ENCODE measurements around the gene CFAP100.

CFAP100 gene

GRCh38 chr3:126442094-126442855 lies 47.6 kb downstream of the CFAP100 start:
- no peaks in the 10 kb centered on the region for H3K79me2 ChIP-seq (ENCODE audit: low read length)
- TF ChIP-seq EZH2phosphoT487 (IDR thresholded peaks at IDR 0.05; ENCODE audit: low read depth) = no peak
- TF ChIP-seq, protein P1, sequence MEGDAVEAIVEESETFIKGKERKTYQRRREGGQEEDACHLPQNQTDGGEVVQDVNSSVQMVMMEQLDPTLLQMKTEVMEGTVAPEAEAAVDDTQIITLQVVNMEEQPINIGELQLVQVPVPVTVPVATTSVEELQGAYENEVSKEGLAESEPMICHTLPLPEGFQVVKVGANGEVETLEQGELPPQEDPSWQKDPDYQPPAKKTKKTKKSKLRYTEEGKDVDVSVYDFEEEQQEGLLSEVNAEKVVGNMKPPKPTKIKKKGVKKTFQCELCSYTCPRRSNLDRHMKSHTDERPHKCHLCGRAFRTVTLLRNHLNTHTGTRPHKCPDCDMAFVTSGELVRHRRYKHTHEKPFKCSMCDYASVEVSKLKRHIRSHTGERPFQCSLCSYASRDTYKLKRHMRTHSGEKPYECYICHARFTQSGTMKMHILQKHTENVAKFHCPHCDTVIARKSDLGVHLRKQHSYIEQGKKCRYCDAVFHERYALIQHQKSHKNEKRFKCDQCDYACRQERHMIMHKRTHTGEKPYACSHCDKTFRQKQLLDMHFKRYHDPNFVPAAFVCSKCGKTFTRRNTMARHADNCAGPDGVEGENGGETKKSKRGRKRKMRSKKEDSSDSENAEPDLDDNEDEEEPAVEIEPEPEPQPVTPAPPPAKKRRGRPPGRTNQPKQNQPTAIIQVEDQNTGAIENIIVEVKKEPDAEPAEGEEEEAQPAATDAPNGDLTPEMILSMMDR (IDR thresholded peaks at IDR 0.05; ENCODE audit: low read depth, low read length) = no peak
- no peak overlapping the region for H3K9ac ChIP-seq (ENCODE audit: low read length)
- no peaks in the 10 kb centered on the region for H4K20me1 ChIP-seq (ENCODE audit: insufficient read depth, low read length)
- H3K27ac ChIP-seq (ENCODE audit: low read length) = no peak overlapping the region
- no peaks in the 10 kb centered on the region for H3K36me3 ChIP-seq (replicated peaks; ENCODE audit: low read depth, low read length)
- no peak overlapping the region for H3K4me3 ChIP-seq (ENCODE audit: low read length)
- no peaks in the 10 kb centered on the region for H3K9me3 ChIP-seq (ENCODE audit: insufficient read depth, low read length)
- H3K4me1 ChIP-seq (ENCODE audit: low read length) = no peaks in the 10 kb centered on the region
- H3K27me3 ChIP-seq (ENCODE audit: low read depth, low read length) = no peaks in the 10 kb centered on the region
- H2AFZ ChIP-seq (ENCODE audit: low read depth, low read length) = no peak overlapping the region
- H3K4me2 ChIP-seq (ENCODE audit: low read length) = no peak overlapping the region

GRCh38 chr3:126442856-126443242 lies 48.1 kb downstream of the CFAP100 start:
- Histone ChIP-seq H4K20me1 (ENCODE audit: insufficient read depth, low read length) (no peaks in the 10 kb centered on the region), H3K27ac (ENCODE audit: low read length) (no peak overlapping the region), H3K4me2 (ENCODE audit: low read length) (no peak overlapping the region), H3K9ac (ENCODE audit: low read length) (no peak overlapping the region), H3K4me3 (ENCODE audit: low read length) (no peak overlapping the region), H3K79me2 (ENCODE audit: low read length) (no peaks in the 10 kb centered on the region), H3K27me3 (ENCODE audit: low read depth, low read length) (no peaks in the 10 kb centered on the region), H2AFZ (ENCODE audit: low read depth, low read length) (no peak overlapping the region), H3K4me1 (ENCODE audit: low read length) (no peaks in the 10 kb centered on the region), H3K9me3 (ENCODE audit: insufficient read depth, low read length) (no peaks in the 10 kb centered on the region), H3K36me3 (replicated peaks; ENCODE audit: low read depth, low read length) (no peaks in the 10 kb centered on the region)
- TF ChIP-seq EZH2phosphoT487 (IDR thresholded peaks at IDR 0.05; ENCODE audit: low read depth) = no peak
- TF ChIP-seq, protein P1 (IDR thresholded peaks at IDR 0.05; ENCODE audit: low read depth, low read length) = no peak

GRCh38 chr3:126445506-126445905 lies 50.8 kb downstream of the CFAP100 start:
- Histone ChIP-seq H3K27me3 (ENCODE audit: low read depth, low read length) (no peaks in the 10 kb centered on the region), H3K9ac (ENCODE audit: low read length) (no peak overlapping the region), H4K20me1 (ENCODE audit: insufficient read depth, low read length) (no peaks in the 10 kb centered on the region)

DNA sequence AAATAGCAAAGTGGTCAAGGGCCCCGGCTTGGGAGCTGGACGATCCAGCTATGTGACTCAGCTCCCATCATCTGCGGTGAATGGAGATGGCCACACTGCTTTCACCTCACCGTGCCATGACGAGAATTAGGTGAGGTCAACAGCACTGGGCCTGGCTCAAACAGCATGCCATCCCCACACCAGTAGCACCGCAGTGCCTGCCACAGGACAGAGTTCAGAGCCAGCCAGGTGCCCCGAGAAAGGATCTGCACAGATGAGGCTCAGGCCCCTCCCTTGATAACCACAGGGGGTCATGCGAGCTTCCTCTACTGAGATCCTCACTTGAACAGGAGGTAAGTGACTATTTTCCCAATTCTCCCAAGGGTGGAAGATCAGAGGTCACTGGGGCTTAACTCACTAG lies 51.6 kb downstream of the CFAP100 start:
- Histone ChIP-seq H3K9ac (ENCODE audit: low read length) (no peak overlapping the region), H3K36me3 (replicated peaks; ENCODE audit: low read depth, low read length) (peaks cover 8% of the 10 kb centered on the region), H3K27me3 (ENCODE audit: low read depth, low read length) (no peaks in the 10 kb centered on the region), H3K4me1 (ENCODE audit: low read length) (no peaks in the 10 kb centered on the region), H3K27ac (ENCODE audit: low read length) (no peak overlapping the region), H3K79me2 (ENCODE audit: low read length) (no peaks in the 10 kb centered on the region), H3K4me3 (ENCODE audit: low read length) (no peak overlapping the region), H3K9me3 (ENCODE audit: insufficient read depth, low read length) (no peaks in the 10 kb centered on the region), H4K20me1 (ENCODE audit: insufficient read depth, low read length) (no peaks in the 10 kb centered on the region), H2AFZ (ENCODE audit: low read depth, low read length) (no peak overlapping the region), H3K4me2 (ENCODE audit: low read length) (no peak overlapping the region)
- TF ChIP-seq, protein P1 (IDR thresholded peaks at IDR 0.05; ENCODE audit: low read depth, low read length) = no peak
- no peak for TF ChIP-seq EZH2phosphoT487 (IDR thresholded peaks at IDR 0.05; ENCODE audit: low read depth)

More at GRCh38 chr3:126445506-126445905, 50.8 kb downstream of the CFAP100 start:
- Histone ChIP-seq H3K79me2 (ENCODE audit: low read length) (no peaks in the 10 kb centered on the region), H2AFZ (ENCODE audit: low read depth, low read length) (no peak overlapping the region), H3K4me2 (ENCODE audit: low read length) (no peak overlapping the region), H3K4me1 (ENCODE audit: low read length) (no peaks in the 10 kb centered on the region), H3K9me3 (ENCODE audit: insufficient read depth, low read length) (no peaks in the 10 kb centered on the region), H3K4me3 (ENCODE audit: low read length) (no peak overlapping the region), H3K36me3 (replicated peaks; ENCODE audit: low read depth, low read length) (peaks cover 2% of the 10 kb centered on the region), H3K27ac (ENCODE audit: low read length) (no peak overlapping the region)
- TF ChIP-seq EZH2phosphoT487 (IDR thresholded peaks at IDR 0.05; ENCODE audit: low read depth) = no peak
- TF ChIP-seq, protein P1 (IDR thresholded peaks at IDR 0.05; ENCODE audit: low read depth, low read length) = no peak
